H1 (cell line): ENCODE measurements around the gene PCDH18. TPM values are rescaled to one million over a fixed set of nuclear protein-coding genes. Genes with fewer than 3 reads are reported as not detected.

Experiments used
- CBX5 ChIP-seq: fragments of 300-800, 300-1000 bp; sonication (generic); IDR thresholded peaks from 2 replicates; pipeline ENCODE4 v1.7.1; 2016; ENCODE audit warnings: antibody characterized with exemption, low read length, low read depth
- CTBP2 ChIP-seq: IDR thresholded peaks from 2 replicates; pipeline ENCODE4 v1.7.0; 2011; ENCODE audit warnings: borderline replicate concordance, mild to moderate bottlenecking, moderate library complexity, mixed read lengths, low read length; ENCODE audit not compliant: insufficient read depth, insufficient read length
- HDAC6 ChIP-seq: IDR thresholded peaks from one replicate; pipeline ENCODE4 v1.7.1; 2012; ENCODE audit warnings: low read depth, mild to moderate bottlenecking, inconsistent platforms, low read length, moderate library complexity
- MAX ChIP-seq: IDR thresholded peaks from 2 replicates; pipeline ENCODE4 v1.6.1; 2012; ENCODE audit warnings: inconsistent platforms
- RXRA ChIP-seq: IDR thresholded peaks from 2 replicates; pipeline ENCODE4 v1.6.1; 2011; ENCODE audit warnings: low read depth, mild to moderate bottlenecking, low read length, moderate library complexity; ENCODE audit not compliant: insufficient read depth
- SIX5 ChIP-seq: IDR thresholded peaks from 2 replicates; pipeline ENCODE4 v1.6.1; 2011; ENCODE audit warnings: mild to moderate bottlenecking, low read depth, low read length
- SP4 ChIP-seq: IDR thresholded peaks from 2 replicates; pipeline ENCODE4 v1.6.1; 2012; ENCODE audit warnings: low read length, inconsistent platforms
- polyA plus RNA-seq, 7 experiments: library from polyadenylated mRNA; depleted of rRNA in 3 of 7; stranded (reverse) in 5 of 7; unstranded in 2 of 7; fragments of >200 nt in 5 of 7; fragments of 200-250 nt in 2 of 7; gene quantifications; 1 replicate in 5 of 7; 2 replicates in 1 of 7; 4 replicates in 1 of 7; pipeline versions ENCODE4 v1.2.1 to v1.2.3, GENCODE V29; 2011 to 2013; ENCODE audit warnings: missing spikeins in 2 of 7, mixed read lengths in 2 of 7
- total RNA-seq: library from RNA; stranded (reverse); fragmentation: NEBNext Ultra II Directional; extraction: Animal tissue kit (Norgen Biotek cat#: 25700); gene quantifications from 2 replicates; pipeline ENCODE4 v1.2.1, GENCODE V29; 2021

PCDH18 gene
- total and polyA plus RNA-seq, 2 of the 8 experiments (the other 6 are each of a cell fraction or from before 2014, with no cell fraction given) = 28.8 to 41.8 TPM

GRCh38 chr4:137524725-137525369 lies 7.4 kb downstream of the PCDH18 start (continued):
- no peak for TF ChIP-seq MAX
- TF ChIP-seq CBX5 = no peak
- no peak for TF ChIP-seq SP4
- no peak for TF ChIP-seq HDAC6
- no peak for TF ChIP-seq CTBP2
- no peak for TF ChIP-seq SIX5
- TF ChIP-seq RXRA = no peak
